G401.6 (cell line): ENCODE results near the gene EPAS1.

Experiments used
- FAIRE-seq: peaks from 2 replicates; lab custom pipeline; 2012; peaks lifted over from hg19 to GRCh38; lab: Jason Lieb, UNC

The EPAS1 gene

GRCh38 chr2:46303233-46303632 lies 6.0 kb downstream of the EPAS1 start:
- FAIRE-seq = no peak

DNA sequence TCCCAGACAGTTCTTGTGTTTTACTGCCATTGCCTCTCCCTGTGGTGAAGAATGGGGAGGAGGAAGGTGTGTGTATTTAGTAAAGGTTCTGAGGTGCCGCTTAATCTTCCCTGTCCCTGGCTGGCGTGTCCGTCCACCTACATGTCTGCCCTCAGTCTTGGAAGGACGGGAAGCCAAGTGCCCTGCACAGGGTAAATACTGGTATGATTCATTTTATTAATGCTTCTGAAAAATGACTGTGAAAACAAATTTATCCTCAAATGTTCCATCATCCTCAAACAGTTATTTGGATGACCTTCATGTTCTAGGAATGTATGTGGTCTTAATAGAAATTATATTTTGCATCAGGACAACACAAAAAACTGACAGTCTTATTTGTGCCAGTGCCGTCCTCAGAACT lies 6.6 kb downstream of the EPAS1 start:
- no peak for FAIRE-seq

DNA sequence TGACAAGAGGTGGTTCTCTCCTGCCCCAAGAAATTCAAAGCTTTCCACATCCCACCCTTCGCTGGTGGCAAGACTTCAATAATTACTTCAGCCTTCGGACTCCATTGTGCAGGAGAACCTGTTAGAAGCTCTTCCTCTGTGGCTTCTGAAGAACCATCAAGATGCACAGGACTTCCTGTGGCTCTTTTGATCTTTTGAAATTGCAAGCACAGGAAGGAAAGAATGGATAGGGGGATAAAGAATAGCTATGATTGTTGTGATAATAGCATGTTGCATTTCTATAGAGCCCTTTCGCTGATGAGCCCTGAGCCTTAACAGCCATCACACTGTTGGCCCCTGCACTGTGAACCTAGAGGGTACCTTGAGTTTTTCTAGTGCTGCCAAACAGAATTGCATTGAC lies 7.4 kb downstream of the EPAS1 start:
- no peak for FAIRE-seq

DNA sequence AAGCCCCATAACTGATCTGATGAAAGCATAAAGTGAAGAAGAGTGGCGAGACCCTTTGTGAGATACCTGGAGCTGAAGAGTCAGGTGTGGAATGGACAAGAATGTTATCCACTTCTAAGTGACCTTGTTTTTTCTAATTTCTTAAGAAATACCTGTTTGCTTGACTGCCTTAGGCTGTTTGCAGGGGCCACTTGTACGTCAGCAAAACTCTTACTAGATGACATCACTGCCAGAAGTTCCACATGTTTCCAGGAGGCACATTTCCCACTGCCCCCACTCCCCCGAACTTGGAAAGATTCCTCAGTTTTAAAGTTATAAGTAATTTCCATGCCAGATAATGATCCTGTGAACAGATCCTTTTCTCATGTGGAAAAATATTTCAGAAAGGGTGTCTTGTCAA lies 8.0 kb downstream of the EPAS1 start:
- no peak for FAIRE-seq

DNA sequence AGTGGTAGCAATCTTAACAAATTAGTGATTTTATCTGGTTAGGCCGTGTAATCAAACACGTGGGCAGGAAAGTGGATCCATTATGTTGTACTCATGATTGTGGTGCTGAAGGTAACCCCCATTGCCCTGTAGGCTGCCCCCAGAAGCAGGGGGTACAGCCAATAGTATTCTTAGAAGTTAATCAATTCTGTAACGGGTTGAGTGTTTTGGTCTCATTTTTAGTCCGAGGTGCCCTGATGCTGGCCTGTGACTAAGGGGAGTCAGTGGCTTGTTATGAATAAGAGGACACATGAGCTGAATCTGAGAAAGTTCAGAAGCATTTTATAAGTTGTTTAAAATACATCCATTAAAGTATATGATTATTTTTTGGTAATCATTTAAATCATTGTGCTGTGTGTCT lies 8.6 kb downstream of the EPAS1 start:
- FAIRE-seq = no peak

DNA sequence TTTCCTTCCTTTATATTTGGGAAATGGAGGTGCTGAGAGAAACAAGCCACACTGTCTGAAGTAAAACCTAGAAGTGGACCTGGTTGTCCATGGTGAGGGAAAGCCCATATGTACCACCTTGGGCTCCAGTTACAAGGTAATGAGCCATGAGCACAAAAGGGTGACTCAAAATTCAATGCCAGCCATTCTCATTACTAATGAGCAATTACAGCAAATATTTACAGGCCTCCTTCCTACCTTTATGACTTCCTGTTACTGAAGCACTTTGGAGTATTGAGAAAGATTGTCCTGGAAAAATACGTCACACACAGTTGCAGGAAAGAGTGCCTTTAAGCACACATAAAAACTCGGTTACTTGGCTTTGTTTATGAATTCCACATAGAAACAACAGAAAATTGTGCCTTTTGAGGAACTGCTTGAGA lies 9.1 kb downstream of the EPAS1 start:
- FAIRE-seq = no peak

DNA sequence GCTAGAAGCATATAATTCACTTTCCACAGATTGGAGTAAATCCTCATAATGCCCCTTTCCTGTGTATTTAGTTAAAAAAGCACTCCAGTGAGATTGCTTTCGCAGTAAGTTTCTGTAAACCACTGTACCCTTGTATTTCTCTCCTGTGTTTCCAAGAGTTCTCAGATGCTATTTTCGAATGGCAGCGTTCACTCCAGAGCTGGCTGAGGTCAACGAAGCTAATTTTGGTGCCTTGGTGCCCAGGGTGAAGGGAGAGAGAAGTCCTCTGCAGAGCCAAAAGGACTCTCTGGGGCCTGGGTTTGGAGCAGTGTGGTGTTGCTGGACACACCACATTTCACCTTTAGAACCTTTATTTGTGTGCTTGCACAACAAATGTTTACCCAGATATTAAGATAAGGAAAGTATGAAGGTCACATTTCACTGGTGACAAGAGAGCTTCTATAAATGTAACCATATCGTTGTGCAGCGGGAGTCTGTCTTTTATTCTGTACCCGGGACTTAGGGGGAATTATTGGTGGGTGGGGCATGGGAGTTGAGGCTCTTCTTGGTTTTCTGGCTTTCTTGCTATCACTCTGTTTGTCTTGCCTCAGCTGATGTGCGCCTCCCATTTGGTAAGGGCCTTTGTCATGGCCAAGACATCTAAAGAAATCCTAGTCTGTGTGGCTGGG lies 9.9 kb downstream of the EPAS1 start:
- no peak for FAIRE-seq

DNA sequence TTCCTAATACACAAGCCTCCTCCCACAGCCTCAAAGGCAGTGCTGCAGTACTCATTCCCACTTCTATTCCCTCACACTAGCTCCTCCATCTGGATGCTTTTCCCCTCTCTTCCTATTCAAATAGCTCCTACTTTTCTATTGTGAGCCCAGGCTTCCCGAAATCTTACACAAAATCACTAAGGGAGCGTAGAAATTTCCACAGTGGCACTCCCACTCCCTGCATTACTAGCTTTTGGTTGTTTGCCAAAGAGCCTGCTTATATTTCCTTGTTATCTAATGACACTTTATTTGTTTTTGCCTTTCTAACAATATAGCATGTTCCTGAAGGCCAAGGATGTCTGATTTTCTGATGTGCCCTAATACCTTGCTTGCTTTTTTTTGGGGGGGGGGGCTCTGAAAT lies 10.9 kb downstream of the EPAS1 start:
- no peak for FAIRE-seq

DNA sequence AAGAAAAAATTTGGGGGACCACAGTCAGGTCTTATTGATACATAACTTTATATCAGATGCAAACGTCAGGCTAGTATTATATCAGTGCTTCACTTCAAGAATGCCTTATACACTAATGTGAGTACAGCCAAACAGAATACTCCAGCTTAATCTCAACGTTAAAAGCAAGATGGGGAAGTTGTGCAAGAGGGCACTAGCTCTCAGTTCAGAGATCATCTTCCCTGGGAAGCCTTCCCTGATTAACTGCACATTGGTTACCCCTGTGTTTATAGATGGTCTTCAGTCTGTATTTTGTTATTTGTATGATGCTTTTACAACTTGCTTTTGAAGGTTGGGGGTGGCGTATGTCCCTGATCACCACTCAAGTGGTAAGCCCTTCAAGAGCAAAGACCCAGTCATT lies 11.4 kb downstream of the EPAS1 start:
- FAIRE-seq = no peak

GRCh38 chr2:46309052-46309953 lies 12.1 kb downstream of the EPAS1 start:
- no peak for FAIRE-seq

DNA sequence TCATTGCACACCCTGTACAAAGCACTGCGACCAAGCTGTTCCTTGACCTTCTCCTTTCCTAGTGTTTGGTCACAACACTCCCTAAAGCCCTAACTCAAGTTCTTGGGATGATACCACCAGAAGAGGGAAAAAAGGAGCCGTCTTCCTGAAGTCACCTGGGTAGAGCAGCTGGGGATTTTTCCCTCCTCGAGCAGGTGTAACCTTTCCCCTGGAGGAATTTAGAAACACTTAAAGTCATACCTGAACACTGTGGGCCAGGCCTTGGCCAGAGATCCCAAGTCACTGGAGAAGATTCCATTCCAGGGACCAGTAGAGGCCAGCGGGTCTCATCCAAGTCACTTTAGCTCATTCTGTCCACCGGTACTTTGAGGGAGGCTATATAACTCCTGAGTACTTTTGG lies 13.2 kb downstream of the EPAS1 start:
- no peak for FAIRE-seq

DNA sequence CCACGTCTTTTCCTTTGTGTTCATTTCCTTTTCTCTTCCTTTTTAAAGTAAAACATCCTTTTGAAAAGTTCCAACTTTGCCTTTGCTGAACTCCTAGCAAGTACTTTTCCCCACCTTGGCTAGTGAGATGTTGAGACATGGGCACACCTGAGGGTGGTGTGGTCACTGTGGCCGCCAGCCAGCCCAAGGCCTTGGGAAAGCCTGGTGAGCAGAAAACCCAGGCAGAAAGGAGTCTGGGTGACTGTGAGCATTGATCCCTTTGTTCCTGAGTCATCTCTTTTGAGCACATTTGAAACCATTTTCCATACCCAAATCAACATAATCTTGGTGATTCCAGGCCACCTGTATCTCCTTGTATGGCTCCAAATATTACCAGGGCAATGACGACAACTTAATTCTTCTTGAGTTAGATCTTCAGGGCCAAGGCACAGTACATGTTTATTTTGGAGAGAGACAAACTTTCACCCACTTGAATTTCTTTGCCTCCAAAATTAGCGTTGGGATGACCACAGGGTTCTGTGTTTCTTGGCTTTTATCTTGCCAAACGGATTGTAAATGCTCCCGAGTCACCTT lies 14.5 kb downstream of the EPAS1 start:
- FAIRE-seq = no peak

DNA sequence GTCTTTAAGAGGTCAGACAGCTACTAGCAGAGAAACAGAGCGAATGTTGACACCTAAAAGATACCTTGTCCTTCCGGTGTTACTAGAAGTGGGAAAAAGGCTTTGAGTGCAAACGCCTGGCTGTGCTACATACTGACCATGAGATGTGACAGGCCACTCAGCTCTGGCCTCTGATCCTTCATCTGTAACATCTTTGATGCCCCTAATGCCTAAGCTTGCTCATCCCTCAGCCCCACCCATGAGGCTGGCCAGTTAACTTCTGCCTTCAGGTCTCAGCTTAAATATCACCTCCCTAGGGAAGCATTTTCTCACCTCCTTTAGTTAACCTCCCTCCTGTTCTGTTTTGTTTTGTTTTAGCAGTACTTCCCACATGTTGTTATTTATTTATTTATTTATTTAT lies 15.9 kb downstream of the EPAS1 start:
- no peak for FAIRE-seq

DNA sequence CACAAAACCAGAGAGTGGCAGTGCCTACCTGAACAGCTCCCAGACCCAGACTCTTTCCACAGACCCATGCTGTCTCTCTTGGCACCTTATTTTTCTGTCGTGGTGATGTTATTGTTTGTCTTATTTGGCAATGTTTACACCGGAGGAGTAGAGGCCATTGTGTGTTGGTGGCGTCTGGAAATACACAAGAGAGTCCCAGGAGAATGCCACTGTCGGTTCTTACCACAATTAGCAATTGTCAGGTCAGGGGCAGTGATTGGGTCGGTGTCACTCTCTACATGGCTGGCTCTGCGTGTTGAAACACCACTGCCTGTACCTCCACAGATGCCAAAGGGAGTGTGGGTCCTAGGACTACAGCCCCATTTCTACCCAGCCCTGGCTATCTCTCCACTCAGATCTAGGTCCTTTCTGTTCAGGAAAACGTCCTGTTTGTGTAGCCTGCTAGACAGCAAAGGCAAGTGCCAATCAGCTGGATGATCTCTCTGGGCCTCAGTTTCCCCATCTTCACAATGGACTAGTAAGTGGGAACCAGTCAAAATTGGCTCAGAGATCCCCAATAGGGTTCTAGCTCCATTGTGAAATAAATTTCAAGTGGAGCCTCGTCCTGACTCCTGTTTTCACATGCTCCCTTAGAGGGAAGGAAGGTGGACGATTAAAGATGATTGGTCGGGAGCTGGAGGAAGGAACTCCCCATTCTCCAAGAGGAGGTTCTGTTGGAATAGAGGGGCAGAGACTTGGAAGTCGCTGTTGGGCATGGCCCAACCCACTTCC lies 17.0 kb downstream of the EPAS1 start:
- FAIRE-seq = no peak

DNA sequence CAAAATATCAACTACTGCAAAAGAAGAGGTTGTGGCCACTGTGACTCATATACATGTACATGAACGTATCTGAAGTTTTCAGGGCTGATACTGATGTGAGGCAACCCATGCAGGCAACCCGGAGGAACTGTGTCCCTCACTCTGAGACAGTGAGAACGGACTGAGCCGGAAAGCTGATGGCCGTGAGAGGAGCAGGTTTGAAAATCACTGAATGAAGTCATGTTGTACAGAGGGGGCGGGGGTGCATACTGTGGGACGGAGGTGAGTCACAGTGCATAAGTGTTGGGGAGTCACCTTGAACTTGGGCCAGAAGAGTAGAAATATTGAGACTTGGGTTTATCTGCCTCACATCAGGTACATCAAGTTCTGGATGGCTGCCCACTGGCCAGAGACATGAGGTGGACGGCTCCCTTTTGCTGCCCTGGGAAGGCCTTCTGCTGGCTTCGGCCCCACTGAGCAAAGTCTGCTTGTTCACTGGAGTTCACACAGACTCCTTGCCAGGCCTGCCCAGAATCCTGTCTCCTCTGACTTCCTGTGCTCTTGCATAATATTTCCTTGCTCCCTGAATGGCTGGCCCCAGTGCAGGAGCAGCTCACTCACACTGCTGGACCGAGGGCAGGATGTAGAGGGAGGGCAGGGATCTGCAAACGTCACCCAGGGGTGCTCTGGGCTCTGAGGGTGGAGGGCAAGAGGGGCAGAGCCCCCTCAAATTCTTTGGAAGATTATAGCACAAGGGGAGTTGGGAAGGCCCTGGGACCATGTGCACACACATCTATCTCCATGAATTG lies 18.1 kb downstream of the EPAS1 start:
- no peak for FAIRE-seq

DNA sequence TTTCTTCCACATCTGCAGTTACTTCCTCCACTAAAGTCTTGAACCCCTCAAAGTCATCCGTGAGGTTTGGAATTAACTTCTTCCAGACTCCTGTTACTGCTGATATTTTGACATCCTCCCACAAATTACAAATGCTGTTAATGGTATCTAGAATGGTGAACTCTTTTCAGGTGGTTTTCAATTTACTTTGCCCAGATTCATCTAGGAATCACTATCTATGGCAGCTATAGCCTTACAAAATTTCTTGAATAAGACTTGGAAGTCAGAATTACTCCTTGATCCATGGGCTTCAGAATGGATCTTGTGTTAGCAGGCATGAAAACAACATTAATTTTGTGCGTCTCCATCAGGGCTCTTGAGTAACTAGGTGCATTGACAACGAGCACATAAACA lies 19.9 kb downstream of the EPAS1 start:
- FAIRE-seq = no peak

DNA sequence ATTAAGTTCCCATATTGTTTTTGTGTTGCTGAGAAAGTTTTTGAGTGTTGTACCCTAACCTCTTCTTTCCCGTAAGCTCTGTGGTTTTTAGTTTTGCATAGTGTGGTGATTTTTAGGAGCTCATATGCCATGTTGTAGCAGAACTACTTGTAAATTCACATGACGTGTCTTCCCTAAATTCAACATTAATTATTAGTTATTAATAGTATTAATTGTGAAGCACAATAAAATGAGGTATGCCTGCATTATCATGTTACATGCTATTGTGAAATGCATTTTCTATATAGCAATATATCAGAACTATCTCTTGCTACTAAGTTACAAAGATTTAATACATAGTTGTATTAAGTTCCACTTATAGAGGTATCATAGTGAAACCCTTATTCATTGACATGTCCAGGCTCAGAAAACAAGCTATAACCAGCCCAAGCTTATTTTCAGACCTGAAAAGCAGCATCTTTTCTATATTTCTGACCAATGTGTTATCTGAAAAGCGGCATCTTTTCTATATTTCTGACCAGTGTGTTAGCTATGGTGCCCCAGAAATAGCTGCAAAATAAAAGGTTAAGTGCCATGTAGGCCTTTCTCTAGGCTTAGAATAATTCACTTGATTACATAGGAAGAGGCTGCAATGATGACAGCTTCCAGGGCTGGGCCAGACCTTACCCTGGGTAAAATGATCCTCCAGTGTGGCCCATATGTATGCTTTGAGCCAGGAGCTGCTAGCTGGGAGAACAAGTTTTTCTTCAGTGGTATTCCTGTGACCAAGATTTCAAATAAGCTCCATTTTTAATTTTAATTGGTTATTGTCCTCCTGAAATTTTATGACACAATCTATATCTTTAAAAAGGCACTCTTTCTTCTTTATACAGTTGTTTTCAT lies 21.6 kb downstream of the EPAS1 start:
- FAIRE-seq = no peak

- FAIRE-seq = no peak
These were observed 22.5 kb downstream of the EPAS1 start for GRCh38 chr2:46319711-46320110.

DNA sequence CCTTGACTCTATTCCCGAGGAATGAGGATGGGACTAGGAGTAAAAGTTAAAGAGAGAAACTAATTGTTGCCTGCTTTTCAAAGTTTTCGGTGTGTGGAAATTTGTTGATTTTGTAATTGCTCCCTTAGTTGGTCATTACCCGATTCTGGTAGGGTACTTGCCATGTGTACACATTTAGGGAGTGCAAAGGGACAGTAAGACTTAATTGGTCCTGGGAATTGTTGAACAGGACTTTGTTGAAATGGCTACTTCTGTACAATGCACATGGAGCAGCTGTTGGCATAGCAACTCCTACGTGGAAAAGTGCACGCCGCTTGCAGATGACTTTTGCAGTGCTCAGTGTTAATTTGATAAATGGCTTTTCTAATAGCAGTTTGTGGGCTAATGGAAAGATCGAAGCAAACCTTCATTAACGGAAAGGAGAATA lies 22.9 kb downstream of the EPAS1 start:
- no peak for FAIRE-seq

DNA sequence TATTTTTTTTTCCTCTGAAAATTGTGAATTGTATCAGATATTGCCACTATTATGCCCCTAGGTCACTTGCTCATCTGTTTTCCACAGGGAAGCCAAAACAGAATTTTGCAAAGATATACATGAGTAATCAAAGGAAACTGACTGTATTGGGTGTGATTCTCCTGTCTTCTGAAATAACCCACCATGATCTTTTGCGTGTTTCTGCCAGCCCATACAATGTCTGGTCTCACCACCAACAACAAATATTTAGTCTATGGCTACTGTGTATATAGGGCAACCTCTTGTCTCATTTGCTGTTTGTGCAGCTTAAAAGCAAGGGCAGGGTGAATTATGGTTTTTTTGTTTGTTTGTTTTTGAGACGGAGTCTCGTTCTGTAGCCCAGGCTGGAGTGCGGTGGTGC lies 26.5 kb downstream of the EPAS1 start:
- FAIRE-seq = no peak
